ENCODE results near the gene HSPA14. TPM values are rescaled to one million over a fixed set of nuclear protein-coding genes. Genes with fewer than 3 reads are reported as not detected.

HSPA14 gene
- total RNA-seq, 1 donor from 2014 or later: 9.9 TPM

- no peaks in the 10 kb centered on the region for H3K27me3 Mint-ChIP-seq (ENCODE audit: unreplicated experiment)
- no peak for TF ChIP-seq CTCF (IDR thresholded peaks at IDR 0.05)
- peak overlapping the region; percentile 94 for H3K27ac Mint-ChIP-seq (ENCODE audit: unreplicated experiment)
- H3K36me3 Mint-ChIP-seq (ENCODE audit: unreplicated experiment): peaks cover 16% of the 10 kb centered on the region
- no peaks in the 10 kb centered on the region for H3K9me3 Mint-ChIP-seq (ENCODE audit: unreplicated experiment)
- peaks cover 24% of the 10 kb centered on the region for H3K4me1 Mint-ChIP-seq (ENCODE audit: unreplicated experiment)
- H3K4me3 Mint-ChIP-seq (ENCODE audit: unreplicated experiment): peak overlapping the region; percentile 93
- no peak for DNase-seq (ENCODE audit: extremely low spot score, unreplicated experiment)
Observed at GRCh38 chr10:14838582-14839304, 637 bp downstream of the HSPA14 start.

GRCh38 chr10:14839305-14839695, 1.2 kb downstream of the HSPA14 start:
- Mint-ChIP-seq H3K9me3 (ENCODE audit: unreplicated experiment) (no peaks in the 10 kb centered on the region), H3K27ac (ENCODE audit: unreplicated experiment) (peak overlapping the region; percentile 94), H3K27me3 (ENCODE audit: unreplicated experiment) (no peaks in the 10 kb centered on the region), H3K36me3 (ENCODE audit: unreplicated experiment) (peaks cover 19% of the 10 kb centered on the region), H3K4me3 (ENCODE audit: unreplicated experiment) (peak overlapping the region; percentile 93), H3K4me1 (ENCODE audit: unreplicated experiment) (peaks cover 24% of the 10 kb centered on the region)
- TF ChIP-seq CTCF (IDR thresholded peaks at IDR 0.05): no peak
- no peak for DNase-seq (ENCODE audit: extremely low spot score, unreplicated experiment)

GRCh38 chr10:14840178-14840577, 2.1 kb downstream of the HSPA14 start:
- DNase-seq (ENCODE audit: extremely low spot score, unreplicated experiment): no peak
- TF ChIP-seq CTCF (IDR thresholded peaks at IDR 0.05): no peak
- Mint-ChIP-seq H3K36me3 (ENCODE audit: unreplicated experiment) (peaks cover 22% of the 10 kb centered on the region), H3K27me3 (ENCODE audit: unreplicated experiment) (no peaks in the 10 kb centered on the region), H3K4me3 (ENCODE audit: unreplicated experiment) (peak overlapping the region; percentile 53), H3K27ac (ENCODE audit: unreplicated experiment) (no peak overlapping the region), H3K9me3 (ENCODE audit: unreplicated experiment) (no peaks in the 10 kb centered on the region), H3K4me1 (ENCODE audit: unreplicated experiment) (peaks cover 24% of the 10 kb centered on the region)

GRCh38 chr10:14843327-14843988, 5.4 kb downstream of the HSPA14 start:
- no peaks in the 10 kb centered on the region for H3K27me3 Mint-ChIP-seq (ENCODE audit: unreplicated experiment)
- no peak overlapping the region for H3K27ac Mint-ChIP-seq (ENCODE audit: unreplicated experiment)
- peaks cover 13% of the 10 kb centered on the region for H3K4me1 Mint-ChIP-seq (ENCODE audit: unreplicated experiment)

More at GRCh38 chr10:14843327-14843988, 5.4 kb downstream of the HSPA14 start:
- peaks cover 23% of the 10 kb centered on the region for H3K36me3 Mint-ChIP-seq (ENCODE audit: unreplicated experiment)
- no peak for TF ChIP-seq CTCF (IDR thresholded peaks at IDR 0.05)
- H3K4me3 Mint-ChIP-seq (ENCODE audit: unreplicated experiment): no peak overlapping the region
- no peaks in the 10 kb centered on the region for H3K9me3 Mint-ChIP-seq (ENCODE audit: unreplicated experiment)
- no peak for DNase-seq (ENCODE audit: extremely low spot score, unreplicated experiment)

Measured in osteocyte (in vitro differentiated cells).